ENCODE data around the gene ERBIN. TPM values are rescaled to one million over a fixed set of nuclear protein-coding genes. Genes with fewer than 3 reads are reported as not detected.

The ERBIN gene
- total and polyA plus RNA-seq, 10 of the 15 experiments (the other 5 are each of a cell fraction or from before 2014, with no cell fraction given): 9.5 to 91.1 (median 49.4) TPM

- TF ChIP-seq REST (IDR thresholded peaks at IDR 0.05; ENCODE audit: low read depth, low read length) (no peak), USF2 (IDR thresholded peaks at IDR 0.05; ENCODE audit: borderline replicate concordance, low read depth, low read length) (no peak), CBX3 (IDR thresholded peaks at IDR 0.05; ENCODE audit: borderline replicate concordance, low read depth) (no peak), SREBF1 (IDR thresholded peaks at IDR 0.05; ENCODE audit: low read length) (no peak), RAD51 (IDR thresholded peaks at IDR 0.05) (no peak), PBX3 (IDR thresholded peaks at IDR 0.05; ENCODE audit: insufficient replicate concordance, low read depth, low read length) (no peak), ZNF592 (IDR thresholded peaks at IDR 0.05) (no peak), E2F8 (IDR thresholded peaks at IDR 0.05; ENCODE audit: low read depth, partially characterized antibody) (no peak), ZSCAN29 (IDR thresholded peaks at IDR 0.05) (no peak), MEF2A (IDR thresholded peaks at IDR 0.05; ENCODE audit: insufficient read depth, low read depth, low read length) (peak; percentile 51; the same call in 1 of the 2 replicates), IKZF2 (IDR thresholded peaks at IDR 0.05) (no peak; a peak in 1 of 4 replicates), SUPT20H (IDR thresholded peaks at IDR 0.05; ENCODE audit: borderline replicate concordance, control insufficient read depth, low read depth, low read length) (no peak), GABPA (IDR thresholded peaks at IDR 0.05; ENCODE audit: low read depth) (no peak), ATF3 (IDR thresholded peaks at IDR 0.05; ENCODE audit: borderline replicate concordance, extremely low read depth, low read depth, low read length) (no peak), HDAC2 (IDR thresholded peaks at IDR 0.05) (no peak), RB1 (IDR thresholded peaks at IDR 0.05; ENCODE audit: borderline replicate concordance) (peak; percentile 77; the same call in 1 of the 2 replicates)
These were observed 637 bp upstream of the ERBIN start (continued) for GRCh38 chr5:65925601-65926275.

Measured in GM12878 (cell line).